ENCODE measurements around the gene PUM2.

Gene PUM2

DNA sequence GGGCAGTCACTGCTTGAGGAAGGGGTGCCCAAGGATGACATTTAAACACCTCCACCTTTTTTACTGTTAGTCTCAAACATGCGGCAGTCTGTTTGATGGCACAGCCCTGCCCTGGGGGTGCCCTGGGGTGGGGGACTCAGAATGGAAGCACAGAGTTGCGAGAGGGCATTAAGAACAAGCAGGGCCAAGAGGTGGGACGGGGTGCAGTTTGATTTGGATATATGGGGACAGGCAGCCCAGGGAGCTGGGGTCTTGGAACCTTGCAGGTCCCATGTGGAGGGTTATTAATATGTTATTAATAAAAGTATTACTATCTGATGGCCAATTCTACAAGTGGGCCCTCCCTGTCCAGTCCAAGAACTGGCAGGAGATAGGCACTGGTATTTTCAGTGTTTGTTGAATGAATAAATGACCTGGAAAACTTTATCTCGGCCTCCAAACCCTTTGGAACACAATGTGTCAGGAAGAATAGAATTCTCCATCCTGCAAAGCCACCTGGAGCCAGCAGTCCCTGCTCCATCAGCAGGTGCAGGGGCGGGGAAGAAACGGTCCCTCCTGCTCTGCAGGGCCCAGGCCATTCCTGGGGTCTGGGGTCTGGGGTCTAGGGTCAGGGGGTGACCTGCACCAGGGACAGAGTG lies 150.9 kb downstream of the PUM2 start:
- DNase-seq (ENCODE audit: low spot score) = no peak

DNA sequence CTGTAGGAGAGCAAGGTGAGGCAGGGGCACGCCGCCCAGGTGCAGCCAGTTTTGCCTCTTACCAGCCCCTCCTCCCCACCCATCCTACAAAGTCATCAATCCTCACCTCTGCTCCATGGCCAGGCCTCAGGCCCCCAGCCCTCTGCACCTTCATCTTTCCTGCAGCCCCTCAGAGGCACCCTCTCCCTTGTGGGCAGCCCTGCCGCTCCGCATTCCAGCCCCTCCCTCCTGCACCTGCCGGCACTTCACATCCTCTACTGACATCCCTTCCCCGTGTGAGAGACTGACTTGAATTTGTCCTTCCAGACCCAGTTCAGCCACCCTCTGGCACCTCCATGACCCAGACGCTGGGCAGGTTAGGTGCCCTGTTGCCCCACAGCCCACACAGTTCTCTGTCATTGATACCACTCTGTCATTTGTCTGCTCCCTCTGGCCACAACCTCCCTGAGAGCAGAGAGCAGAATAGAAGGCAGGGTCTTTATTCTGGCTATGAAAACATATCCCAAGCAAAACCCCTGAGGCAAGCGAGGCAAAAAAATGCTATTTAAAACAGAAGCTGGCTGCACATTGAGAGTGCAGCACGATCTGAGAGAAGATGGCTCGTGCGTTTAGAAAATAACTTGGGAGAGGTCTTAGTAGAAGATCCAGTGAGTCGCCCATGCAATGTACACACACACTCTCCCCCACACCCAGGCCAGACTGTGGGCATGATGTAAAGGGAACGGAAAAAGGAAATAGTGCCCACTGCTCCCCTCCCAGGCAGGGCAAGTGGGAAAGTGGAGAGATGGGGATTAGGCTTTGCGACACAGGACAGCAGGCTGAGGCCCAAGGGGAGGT lies 151.6 kb downstream of the PUM2 start:
- DNase-seq (ENCODE audit: low spot score) = no peak

All from putamen (tissue), 1 donor.